Measurements from ENCODE around the gene KCNJ6.
A peak's percentile ranks its signal among the peaks of the same experiment; 100 is the strongest.

KCNJ6 gene

DNA sequence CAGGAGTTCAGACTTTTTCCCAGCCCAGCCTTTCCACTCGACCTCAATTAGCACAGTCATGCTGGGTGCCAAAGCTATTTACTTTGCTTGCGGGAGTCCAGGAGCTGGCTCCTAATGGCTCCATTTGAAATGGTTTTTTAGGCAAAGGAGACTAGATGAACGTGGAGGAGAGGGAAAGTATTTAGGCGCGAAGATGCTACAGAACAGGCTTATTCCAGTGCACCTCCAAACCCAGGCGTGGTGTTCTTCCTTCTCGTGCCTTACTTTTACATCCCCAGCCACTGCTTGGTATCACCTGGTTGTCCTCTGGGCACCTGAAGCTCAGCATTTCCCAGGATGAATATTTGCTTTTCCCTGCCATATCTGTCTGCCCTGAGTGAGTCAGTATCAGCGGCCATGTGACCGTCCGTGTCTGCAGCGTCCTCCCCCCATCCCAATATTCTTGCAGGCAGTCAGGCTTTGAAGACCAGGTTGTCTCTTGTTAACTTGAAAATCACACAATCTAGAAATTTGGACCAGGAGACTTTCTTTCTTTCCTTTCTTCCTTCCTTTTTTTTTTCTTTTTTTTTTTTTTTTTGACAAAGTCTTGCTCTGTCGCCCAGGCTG is 351.2 kb downstream of the KCNJ6 start:
- DNase-seq (ENCODE audit: insufficient read length, low spot score) (no peak), FAIRE-seq (no peak)
- peak; percentile 32 for TF ChIP-seq POLR2A (IDR thresholded peaks at IDR 0.05; ENCODE audit: low read depth, low read length)

DNA sequence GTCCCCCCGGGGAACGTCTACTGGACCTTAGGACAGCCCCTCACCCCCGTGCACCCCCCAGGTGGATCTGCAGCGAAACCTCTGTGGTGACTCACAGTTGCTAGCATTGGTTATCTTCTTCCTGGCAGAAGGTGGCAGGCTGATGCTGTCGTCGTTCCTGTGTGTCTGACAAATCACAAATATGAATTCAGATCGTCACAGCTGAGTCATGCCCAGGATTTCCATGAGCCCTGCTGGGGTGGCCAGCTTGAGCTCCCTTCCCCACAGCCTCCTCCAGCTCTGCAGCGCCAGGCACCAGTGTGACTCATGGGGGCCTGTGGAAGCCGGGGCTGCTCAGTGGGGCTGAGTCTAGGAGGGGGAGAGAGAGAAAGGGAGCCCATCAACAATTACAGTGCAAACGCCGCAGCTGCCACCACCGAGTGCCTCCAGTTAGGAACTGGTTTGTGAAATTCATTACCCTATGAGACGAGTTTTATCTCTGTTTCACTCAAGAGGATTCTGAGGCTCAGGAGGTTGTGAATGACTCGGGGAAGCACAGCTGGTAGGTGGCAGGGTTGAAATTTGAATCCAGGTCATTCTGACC is 351.8 kb downstream of the KCNJ6 start:
- FAIRE-seq (peak; percentile 71), DNase-seq (ENCODE audit: insufficient read length, low spot score) (peak; percentile 98)
- TF ChIP-seq POLR2A (IDR thresholded peaks at IDR 0.05; ENCODE audit: low read depth, low read length) = peak; percentile 43; the same call in 1 of the 2 replicates

DNA sequence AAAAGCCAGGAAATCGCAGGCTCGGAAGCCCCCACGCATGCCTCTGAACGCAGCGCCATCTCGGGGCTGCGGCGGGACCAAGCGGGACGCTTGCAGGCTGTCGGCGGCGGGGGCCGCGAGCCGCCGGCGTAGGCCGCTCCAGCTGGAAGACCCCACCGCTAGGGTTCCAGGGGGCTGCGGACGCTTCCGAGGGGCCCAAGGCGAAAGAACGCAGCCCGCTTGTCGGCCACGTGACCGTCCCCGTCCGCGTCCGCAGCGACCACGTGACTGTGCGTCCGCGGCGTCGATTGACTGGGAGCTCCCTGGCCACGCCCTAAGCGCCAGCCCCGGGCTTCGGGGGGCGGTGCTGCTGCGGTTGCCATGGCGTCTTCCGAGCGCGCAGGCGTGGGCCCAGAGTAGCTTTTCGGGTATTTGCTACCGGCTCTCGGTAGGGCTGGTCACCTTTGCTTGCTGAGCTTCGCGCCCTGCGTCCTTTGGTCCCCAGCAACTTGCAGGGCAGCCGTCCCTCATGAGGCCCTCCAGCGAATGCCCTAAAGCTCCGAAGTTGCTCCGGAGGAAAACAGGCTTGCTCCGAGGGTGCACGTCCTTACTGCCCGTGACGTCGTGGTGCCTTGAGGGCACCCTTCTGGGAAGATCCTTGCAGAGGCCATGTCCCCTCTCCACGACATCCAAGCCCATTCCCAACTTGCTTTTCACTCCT is 352.5 kb downstream of the KCNJ6 start:
- FAIRE-seq (no peak), DNase-seq (ENCODE audit: insufficient read length, low spot score) (peak; percentile 86)
- peak; percentile 89 for TF ChIP-seq POLR2A (IDR thresholded peaks at IDR 0.05; ENCODE audit: low read depth, low read length)

DNA sequence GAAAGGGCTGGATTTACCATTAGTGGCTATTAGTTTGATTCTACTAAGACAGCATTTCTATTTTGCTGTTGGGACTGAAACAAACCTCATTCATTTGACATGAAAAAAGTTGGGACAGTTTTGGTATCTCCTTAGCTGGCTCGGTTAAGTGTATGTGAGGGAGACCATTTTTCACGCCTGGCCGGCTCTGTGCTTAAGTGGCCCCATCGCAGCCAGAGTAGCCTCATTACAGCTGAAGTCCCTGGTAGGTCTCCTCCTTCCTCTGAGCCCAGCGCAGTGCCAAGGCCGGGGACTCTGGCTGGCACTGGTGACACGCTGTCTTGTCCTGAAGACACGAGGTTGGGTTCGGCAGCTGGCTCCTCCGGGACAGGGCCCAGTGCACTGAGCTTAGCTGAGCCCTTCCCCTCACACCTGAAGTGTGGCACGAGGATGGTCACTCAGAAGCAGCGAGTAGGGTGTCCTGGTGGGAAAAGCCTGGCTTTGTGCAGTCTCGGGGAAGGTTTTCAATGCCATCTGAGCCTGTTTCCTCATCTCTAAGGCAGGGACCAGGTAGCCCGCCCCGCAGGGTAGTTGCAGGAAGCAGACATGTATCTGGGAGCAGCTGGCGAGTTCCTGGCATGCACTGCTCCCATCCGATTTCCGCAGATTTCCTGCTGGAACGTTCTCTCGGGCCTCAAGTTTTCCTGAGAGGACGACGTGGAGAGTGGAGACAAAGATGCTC is 353.2 kb downstream of the KCNJ6 start:
- TF ChIP-seq POLR2A (IDR thresholded peaks at IDR 0.05; ENCODE audit: low read depth, low read length) = no peak
- FAIRE-seq (no peak), DNase-seq (ENCODE audit: insufficient read length, low spot score) (no peak)

DNA sequence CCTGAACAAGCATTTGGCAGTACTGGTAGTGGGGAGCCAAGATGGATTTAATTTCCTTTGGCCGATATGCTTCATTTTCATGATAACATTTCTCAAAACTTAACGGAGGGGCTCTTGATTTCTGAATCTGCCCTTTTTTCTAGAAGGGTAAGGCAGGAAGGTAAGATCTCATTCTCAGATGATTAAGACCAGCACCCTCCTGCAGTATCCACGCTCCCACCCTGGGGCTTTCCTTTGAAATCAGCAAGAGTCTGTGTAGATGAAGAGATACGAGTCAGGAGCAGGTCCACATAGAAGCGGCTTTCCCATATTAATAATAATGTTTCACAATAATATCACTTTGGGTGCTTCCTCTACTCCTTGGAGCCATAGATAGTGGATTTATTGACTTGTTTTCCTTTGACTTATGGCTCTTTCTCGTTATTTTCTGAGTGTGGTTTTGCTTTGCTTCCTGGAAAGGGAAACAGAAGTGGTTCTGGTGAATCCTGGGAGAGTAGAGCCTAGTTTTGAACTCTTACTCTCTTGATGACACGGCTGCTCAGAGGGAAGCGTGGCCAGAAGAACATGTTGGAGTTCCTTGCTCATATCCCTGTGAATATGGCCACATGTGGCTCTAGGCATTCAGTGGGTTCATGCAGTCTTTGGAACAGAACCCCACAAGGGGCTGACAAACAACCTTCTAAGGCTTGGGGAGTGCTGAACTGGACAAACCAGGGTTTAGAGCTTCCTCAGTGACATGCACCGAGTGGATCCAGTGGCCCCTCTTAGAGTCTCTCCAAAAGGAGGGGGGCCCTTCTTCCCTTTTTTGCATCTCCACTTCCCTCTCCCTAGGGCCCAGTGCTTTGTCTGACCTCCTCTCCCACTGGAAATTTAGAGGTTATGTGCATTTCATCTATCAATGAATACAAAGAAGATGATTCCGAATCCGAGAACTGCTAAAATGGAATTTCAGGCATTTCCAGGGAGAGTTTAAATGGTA is 354.0 kb downstream of the KCNJ6 start:
- DNase-seq (ENCODE audit: insufficient read length, low spot score) = no peak
- no peak for TF ChIP-seq POLR2A (IDR thresholded peaks at IDR 0.05; ENCODE audit: low read depth, low read length)
- no peak for FAIRE-seq

DNA sequence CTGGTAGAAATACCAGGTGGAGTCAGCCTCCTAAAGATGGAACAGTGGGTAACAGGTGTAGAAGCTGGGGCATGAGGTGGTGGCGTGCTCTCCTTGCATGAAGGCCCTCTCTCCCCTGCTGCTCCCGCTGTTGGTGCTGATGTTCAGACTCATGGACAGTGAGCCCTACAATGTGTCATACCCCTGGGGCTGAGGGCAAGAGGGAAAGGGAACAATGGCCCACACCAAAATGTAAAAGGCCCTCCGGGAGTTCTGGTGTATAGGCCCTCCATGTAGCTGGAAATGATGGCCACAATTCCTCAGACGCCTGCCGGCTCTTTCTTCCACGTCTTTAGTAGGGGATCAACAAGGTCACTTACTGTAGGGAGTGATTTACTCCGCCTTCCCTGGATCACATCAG is 354.8 kb downstream of the KCNJ6 start:
- no peak for DNase-seq (ENCODE audit: insufficient read length, low spot score)
- TF ChIP-seq POLR2A (IDR thresholded peaks at IDR 0.05; ENCODE audit: low read depth, low read length) = no peak
- no peak for FAIRE-seq

DNA sequence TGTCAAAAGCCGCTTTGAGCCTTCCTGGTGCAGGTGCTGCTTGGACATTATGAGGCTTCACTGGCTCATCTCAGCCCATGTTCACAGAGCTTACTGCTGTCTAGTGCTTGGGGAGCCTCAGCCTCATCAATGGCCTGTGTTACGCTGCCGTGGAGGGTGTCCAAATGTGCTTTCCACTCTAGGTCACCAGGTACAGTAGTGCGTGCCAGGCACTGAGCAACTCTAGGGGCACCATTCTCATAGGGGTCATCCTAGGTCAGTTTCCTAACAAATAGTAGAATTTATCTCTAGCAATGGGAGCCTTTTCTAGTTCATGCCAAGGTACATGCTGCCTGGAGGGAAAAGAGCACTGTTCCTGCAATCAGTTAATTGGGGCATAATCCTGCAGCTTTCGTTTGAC is 355.9 kb downstream of the KCNJ6 start:
- TF ChIP-seq POLR2A (IDR thresholded peaks at IDR 0.05; ENCODE audit: low read depth, low read length) = no peak
- DNase-seq (ENCODE audit: insufficient read length, low spot score) (no peak), FAIRE-seq (no peak)

DNA sequence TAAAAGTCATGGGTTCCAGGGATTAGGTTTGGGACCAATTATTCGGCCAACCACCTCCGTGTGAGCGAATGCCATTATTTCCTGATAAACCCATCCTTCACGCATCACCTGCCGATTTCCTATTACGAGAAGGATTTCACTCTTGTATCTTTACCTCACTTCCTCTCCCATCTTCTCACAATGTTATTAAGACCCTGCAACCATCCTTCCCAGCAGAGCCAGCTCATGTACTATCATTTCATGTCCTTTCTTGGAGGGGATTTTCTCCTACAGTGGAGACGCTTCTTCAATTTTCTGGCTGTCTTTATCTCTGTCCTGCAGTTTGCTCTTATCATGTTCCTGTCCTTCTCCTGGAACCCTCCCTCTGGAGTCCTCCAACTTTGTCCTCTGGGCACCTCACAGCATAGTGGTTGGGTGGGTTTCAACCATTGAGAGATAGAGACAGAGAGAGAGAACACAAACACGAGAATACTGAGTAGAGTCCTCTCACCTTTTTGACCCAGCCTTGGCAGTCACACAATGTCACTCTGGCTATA is 357.5 kb downstream of the KCNJ6 start:
- FAIRE-seq (no peak), DNase-seq (ENCODE audit: insufficient read length, low spot score) (no peak)
- TF ChIP-seq POLR2A (IDR thresholded peaks at IDR 0.05; ENCODE audit: low read depth, low read length) = no peak
